ENCODE data around the gene FARSA. TPM values are rescaled to one million over a fixed set of nuclear protein-coding genes. Genes with fewer than 3 reads are reported as not detected.

The FARSA gene
- total RNA-seq, 4 donors from 2014 or later: 22.7 to 44.7 (median 32.2) TPM

DNA sequence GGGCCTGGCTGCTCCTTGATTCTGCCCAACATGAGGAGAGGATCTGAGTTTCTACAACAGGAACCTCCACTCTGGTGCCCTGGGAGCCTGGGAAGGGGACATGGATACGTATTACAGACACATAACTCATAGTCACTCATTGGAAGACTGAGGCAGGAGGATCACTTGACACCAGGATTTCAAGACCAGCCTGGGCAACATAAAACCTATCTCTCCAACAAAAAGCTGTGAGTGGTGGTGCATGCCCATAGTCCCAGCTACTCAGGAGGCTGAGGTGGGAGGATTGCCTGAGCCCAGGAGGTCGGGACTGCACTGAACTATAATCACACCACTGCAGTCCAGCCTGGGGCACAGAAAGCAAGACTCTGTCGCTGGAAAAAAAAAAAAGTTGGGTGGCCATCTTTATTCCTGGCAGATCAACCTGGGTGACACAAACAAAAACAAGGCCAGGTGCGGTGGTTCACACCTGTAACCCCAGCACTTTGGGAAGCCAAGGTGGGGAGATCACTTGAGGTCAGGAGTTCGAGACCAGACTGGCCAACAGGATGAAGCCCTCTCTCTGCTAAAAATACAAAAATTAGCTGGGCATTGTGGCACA is 45.4 kb downstream of the FARSA start:
- Histone ChIP-seq H3K4me1 (peaks cover 0 to 39% (median 22%) of the 10 kb centered on the region in 4 donors), H3K27me3 (peaks cover 0 to 38% of the 10 kb centered on the region in 2 donors), H3K36me3 (peaks cover 0 to 2% (median 0%) of the 10 kb centered on the region in 3 donors), H3K4me3 (no peak overlapping the region), H3K27ac (no peak overlapping the region), H3K9me3 (peaks cover 0 to 15% (median 0%) of the 10 kb centered on the region in 4 donors)
- no peak for DNase-seq (ENCODE audit: low spot score in 2 of 2)
- no peak for TF ChIP-seq CTCF (IDR thresholded peaks at IDR 0.05)
- TF ChIP-seq POLR2A (IDR thresholded peaks at IDR 0.05): no peak
- TF ChIP-seq EP300 (IDR thresholded peaks at IDR 0.05): no peak
- 64 to 70% methylated on average over 5 of the region's 5 CpGs for WGBS, 2 donors

GRCh38 chr19:12886969-12887747 is 46.4 kb downstream of the FARSA start, which contains the start of gene KLF1:
TSS of gene KLF1 (minus strand) at chr19:12887201. CDS start at chr19:12887140, 61 bp downstream.
- peak within 1 kb of the TSS in 1 of 4 donors; percentile 42 for H3K4me3 ChIP-seq
- H3K9me3 ChIP-seq: peaks cover 0 to 15% (median 0%) of the 10 kb centered on the region in 4 donors
- WGBS, 2 donors: 65 to 71% methylated on average over 15 to 17 of the region's 17 CpGs
- no peak for TF ChIP-seq POLR2A (IDR thresholded peaks at IDR 0.05)
- no peak for TF ChIP-seq EP300 (IDR thresholded peaks at IDR 0.05)
- no peak for TF ChIP-seq CTCF (IDR thresholded peaks at IDR 0.05)
- no peaks in the 10 kb centered on the region for H3K36me3 ChIP-seq
- no peak for DNase-seq (ENCODE audit: low spot score in 2 of 2)
- H3K27me3 ChIP-seq: peaks cover 0 to 38% of the 10 kb centered on the region in 2 donors
- H3K4me1 ChIP-seq: peaks cover 0 to 33% (median 18%) of the 10 kb centered on the region in 4 donors
- H3K27ac ChIP-seq: no peak within 1 kb of the TSS

DNA sequence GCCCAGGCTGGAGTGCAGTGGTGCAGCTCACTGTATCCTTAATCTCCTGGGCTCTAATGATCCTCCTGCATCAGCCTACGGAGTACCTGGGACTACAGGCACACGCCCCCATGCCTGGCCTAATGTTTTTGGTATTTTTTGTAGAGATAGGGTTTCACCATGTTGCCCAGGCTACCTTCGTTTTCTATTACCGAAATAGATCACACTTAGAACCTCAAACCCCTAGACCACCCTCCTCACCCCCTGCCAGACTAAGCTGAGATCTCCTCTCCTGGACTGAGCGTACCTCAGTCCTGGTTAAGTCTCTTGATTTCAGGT is 46.9 kb downstream of the FARSA start:
- no peak overlapping the region for H3K27ac ChIP-seq
- TF ChIP-seq EP300 (IDR thresholded peaks at IDR 0.05) (no peak), POLR2A (IDR thresholded peaks at IDR 0.05) (no peak), CTCF (IDR thresholded peaks at IDR 0.05) (no peak)
- DNase-seq (ENCODE audit: low spot score in 2 of 2): no peak
- H3K27me3 ChIP-seq: peaks cover 0 to 38% of the 10 kb centered on the region in 2 donors
- H3K4me1 ChIP-seq: peaks cover 0 to 33% (median 13%) of the 10 kb centered on the region in 4 donors
- H3K36me3 ChIP-seq: no peaks in the 10 kb centered on the region
- 78 to 88% methylated on average over 5 of the region's 5 CpGs for WGBS, 2 donors
- H3K4me3 ChIP-seq: no peak overlapping the region
- H3K9me3 ChIP-seq: peaks cover 0 to 15% (median 0%) of the 10 kb centered on the region in 4 donors

DNA sequence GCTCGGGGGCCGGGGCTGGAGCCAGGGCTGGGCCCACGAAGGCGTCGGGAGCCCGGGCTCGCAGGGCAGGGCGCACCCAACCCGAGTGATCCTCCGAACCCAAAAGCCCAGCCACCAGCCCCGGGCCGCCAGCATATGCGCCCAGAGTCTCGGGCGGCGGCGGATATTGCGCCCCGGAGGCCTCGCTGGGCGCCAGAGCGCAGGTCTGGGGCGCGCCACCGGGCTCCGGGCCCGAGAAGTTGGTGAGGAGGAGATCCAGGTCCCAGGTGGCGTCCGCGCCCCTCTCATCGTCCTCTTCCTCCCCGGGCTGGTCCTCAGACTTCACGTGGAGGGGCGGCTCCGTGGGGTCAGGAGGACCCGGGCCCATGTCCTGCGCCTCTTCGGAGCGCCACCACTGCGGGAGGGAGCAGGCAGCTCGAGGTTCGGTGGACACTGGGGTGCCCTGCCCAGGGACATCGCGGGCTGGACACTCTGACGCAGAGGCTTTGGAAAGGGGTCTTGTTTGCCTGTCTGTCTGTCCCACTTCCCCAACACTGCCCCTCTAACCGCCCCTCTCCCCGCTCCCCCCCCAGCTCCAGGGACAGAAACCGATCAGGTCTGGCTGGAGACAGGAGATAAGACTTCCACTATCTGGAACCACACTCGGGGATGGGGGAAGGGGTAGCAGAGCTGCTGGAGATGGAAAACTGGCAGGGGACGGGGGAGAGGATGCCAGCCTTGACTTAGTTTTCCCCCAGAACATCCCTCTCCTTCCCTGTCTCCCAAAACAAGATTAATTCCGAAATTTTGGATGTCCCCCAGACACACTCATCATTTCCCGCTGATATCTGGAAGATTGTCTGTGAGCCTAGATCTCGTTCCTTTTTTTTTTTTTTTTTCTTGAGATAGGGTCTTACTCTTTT is 47.5 kb downstream of the FARSA start:
- TF ChIP-seq EP300 (IDR thresholded peaks at IDR 0.05) (no peak), POLR2A (IDR thresholded peaks at IDR 0.05) (no peak), CTCF (IDR thresholded peaks at IDR 0.05) (no peak)
- no peak for DNase-seq (ENCODE audit: low spot score in 2 of 2)
- WGBS, 2 donors: 9 to 13% methylated on average over 28 to 38 of the region's 53 CpGs
- Histone ChIP-seq H3K9me3 (peaks cover 0 to 15% (median 0%) of the 10 kb centered on the region in 4 donors), H3K4me3 (peak overlapping the region in 3 of 4 donors; percentile 16 to 42 (median 37)), H3K36me3 (no peaks in the 10 kb centered on the region), H3K4me1 (peaks cover 0 to 31% (median 10%) of the 10 kb centered on the region in 4 donors), H3K27me3 (peaks cover 0 to 38% of the 10 kb centered on the region in 2 donors), H3K27ac (peak overlapping the region in 1 of 4 donors; percentile 9)
